Fibroblast of mammary gland (primary cell): ENCODE results near the gene EFCAB11.
"Not testable (repeated sequence)": the region's sequence is repeated elsewhere in the genome, so short reads cannot be mapped to it uniquely, and the experiment has no call there.

ENCODE experiments used
- DNase-seq: peaks from one replicate; pipeline ENCODE4 v3.0.0-alpha.2; 2010; ENCODE audit warnings: low read depth
- H3K4me3 ChIP-seq: 2 replicates; pipeline ENCODE4 v1.5.1; 2011; ENCODE audit warnings: low read depth, mild to moderate bottlenecking, low read length, moderate library complexity; ENCODE audit not compliant: control insufficient read depth
- TF ChIP-seq, protein P1 (sequence below): conservative IDR thresholded peaks from 2 replicates; pipeline ENCODE4 v1.5.1; 2011; ENCODE audit warnings: low read depth, low read length, inconsistent platforms; ENCODE audit not compliant: control insufficient read depth, insufficient read depth

EFCAB11 gene

DNA sequence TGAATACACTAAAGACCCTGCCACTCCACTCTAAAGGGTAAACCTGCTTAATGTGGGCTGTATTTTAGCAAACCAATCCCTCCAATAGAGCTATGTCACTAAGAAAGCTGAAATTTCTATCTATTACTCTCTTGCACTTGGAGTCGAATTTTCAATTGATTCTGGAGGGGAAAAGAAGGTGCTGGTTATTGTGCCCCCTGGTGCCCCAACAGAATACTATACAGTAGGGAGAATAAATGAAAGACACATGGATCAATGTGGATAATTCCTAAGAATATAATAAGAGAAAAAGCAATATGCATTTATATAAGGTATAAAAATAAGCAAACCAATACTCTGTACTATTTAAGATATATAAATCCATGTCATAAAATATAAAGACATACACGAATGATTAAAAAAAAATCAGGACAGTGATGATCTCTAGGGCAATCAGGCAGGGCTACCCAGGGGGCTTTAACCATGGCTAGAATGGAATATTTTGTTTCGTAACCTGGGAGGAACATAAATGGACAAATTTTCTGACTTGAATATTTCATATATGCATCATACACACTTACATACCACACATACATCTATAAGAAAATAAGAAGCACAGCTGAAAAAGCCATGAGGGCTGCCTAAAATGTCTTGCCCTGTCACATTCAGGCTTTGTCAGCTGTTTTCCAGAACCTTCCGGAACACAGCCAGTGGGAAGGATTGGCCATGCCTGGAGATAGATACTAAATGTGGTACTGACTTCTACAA, 54.4 kb downstream of the EFCAB11 start:
- peak; percentile 45 for DNase-seq
- H3K4me3 ChIP-seq, result no peak overlapping the region
- TF ChIP-seq, protein P1, sequence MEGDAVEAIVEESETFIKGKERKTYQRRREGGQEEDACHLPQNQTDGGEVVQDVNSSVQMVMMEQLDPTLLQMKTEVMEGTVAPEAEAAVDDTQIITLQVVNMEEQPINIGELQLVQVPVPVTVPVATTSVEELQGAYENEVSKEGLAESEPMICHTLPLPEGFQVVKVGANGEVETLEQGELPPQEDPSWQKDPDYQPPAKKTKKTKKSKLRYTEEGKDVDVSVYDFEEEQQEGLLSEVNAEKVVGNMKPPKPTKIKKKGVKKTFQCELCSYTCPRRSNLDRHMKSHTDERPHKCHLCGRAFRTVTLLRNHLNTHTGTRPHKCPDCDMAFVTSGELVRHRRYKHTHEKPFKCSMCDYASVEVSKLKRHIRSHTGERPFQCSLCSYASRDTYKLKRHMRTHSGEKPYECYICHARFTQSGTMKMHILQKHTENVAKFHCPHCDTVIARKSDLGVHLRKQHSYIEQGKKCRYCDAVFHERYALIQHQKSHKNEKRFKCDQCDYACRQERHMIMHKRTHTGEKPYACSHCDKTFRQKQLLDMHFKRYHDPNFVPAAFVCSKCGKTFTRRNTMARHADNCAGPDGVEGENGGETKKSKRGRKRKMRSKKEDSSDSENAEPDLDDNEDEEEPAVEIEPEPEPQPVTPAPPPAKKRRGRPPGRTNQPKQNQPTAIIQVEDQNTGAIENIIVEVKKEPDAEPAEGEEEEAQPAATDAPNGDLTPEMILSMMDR, result peak; percentile 67

DNA sequence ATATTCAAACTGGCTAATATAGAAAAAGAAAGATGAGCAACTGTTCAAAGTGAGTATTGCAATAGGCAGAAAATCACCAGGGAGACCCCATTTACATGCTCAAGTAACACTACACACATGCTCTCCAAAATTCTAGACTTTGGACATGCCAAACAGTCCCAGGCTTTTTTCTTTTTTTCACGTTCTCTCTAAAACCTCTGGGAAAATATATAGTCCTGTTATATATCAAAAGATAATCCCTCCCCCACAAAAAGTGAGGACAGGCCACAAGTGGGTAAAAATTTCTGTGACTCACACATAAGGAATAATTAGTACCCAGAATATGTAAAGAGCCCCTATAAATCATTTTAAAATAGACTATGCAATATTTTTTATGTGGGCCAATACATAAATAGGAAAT, 55.2 kb downstream of the EFCAB11 start:
- TF ChIP-seq, protein P1, result no peak
- DNase-seq, result no peak
- H3K4me3 ChIP-seq, result no peak overlapping the region

DNA sequence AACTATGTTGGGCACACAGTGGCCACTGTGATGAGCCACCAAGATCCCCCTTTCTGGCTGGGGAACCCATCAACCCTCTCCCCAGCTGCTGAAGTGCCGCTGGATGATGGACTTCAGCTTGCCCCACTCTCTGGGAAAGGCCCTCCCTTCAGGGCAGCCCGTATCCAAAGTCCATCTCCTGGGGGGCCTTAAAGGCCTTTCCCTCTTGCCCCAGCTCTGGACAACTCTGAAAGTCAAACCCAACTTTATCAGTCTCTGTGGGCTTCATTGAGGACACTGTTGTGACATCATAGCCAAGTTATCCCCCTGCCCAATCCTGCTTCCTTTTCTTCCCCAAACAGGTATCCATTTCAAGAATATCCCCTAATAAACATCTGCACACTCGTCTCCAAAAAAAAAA, 61.1 kb downstream of the EFCAB11 start:
- not testable (repeated sequence) for H3K4me3 ChIP-seq, DNase-seq

DNA sequence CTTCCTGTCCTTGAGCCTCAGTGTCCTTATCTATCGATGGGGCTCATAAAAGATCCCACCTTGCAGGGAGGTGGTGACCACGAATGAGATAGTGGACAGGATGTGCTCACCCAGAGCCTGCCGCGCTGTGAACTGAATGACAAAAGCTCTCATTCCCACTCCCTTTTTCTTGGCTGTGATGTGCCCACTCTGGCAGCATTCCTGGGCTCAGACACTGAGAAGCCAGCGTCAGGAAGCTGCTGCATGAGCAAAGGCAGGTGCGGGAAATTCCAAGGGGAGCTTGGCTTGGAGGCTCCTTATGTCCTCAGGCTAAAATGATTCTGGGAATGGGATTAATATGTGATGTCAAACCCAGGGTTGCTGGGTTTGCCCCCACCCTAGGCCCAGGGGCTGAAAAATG, 61.6 kb downstream of the EFCAB11 start:
- DNase-seq, result no peak
- H3K4me3 ChIP-seq, result no peak overlapping the region
- TF ChIP-seq, protein P1, result no peak

DNA sequence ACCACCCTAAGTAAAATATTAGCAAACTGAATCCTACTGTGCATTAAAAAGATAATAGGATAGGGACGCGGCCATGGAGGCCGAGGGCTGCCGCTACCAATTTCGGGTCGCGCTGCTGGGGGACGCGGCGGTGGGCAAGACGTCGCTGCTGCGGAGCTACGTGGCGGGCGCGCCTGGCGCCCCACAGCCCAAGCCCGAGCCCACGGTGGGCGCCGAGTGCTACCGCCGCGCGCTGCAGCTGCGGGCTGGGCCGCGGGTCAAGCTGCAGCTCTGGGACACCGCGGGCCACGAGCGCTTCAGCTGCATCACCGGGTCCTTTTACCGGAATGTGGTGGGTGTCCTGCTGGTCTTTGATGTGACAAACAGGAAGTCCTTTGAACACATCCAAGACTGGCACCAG, 62.8 kb downstream of the EFCAB11 start:
- not testable (repeated sequence) for H3K4me3 ChIP-seq, DNase-seq

DNA sequence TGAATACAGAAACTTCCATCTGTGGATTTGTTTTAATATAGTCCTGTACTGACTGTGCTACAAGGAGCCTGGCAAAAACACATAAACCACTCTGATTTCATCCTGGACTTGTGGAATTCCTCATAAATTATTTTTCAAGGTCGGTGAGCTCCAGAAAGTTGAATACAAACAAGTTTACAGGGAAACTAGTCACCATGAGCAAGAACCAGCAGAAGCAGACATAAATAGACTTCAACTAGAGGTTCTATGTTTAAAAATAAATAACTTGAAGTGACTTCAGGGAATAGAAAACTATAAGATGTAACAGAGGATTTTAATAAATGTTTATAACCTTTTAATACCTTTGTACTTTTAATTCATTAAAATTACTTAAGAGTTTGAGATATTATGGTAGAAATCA, 63.5 kb downstream of the EFCAB11 start:
- no peak overlapping the region for H3K4me3 ChIP-seq
- DNase-seq, result no peak
- TF ChIP-seq, protein P1, result no peak

DNA sequence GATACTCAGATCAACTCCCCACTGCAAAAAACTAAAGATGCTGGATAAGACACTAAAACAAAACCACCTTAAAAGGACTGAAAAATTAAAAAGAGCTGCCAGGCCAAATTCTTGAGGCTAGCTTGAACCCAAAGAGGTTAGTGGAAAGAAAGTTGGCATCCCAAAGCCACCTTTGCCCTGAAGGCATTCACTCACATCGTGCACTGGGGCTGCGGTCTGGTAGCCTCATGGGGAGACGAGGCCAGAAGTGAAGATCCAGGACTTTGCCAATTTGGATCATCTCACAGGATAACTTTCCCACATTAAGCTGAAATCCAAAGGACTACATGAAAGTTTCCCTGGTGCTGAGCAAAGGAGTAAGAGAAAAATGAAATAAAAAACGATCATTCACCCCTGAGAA, 63.9 kb downstream of the EFCAB11 start:
- TF ChIP-seq, protein P1, result no peak
- no peak overlapping the region for H3K4me3 ChIP-seq
- peak; percentile 17 for DNase-seq

DNA sequence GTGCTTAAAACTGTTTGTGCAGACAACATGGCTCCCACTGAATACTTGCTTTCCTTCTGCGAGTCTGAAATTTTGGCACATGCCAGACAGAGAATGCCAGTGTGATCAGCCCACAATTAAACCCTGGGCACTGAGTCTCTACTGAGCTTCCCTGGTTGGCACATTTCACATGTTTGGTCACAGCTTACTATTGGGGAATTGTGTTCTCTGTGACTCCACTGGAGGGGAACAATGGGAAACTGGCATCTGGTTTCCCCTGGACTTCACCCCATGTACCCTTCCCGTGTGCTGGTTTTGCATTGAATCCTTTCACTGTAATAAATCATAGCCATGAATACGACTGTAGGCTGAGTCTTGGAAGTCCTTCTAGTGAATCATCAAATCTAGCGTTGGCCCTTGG, 64.9 kb downstream of the EFCAB11 start:
- DNase-seq, result peak; percentile 60
- TF ChIP-seq, protein P1, result no peak
- no peak overlapping the region for H3K4me3 ChIP-seq
